A673 (cell line): ENCODE measurements around the gene DLGAP1.

ENCODE experiments used
- EZH2 ChIP-seq: fragments of 200-600 bp; sonication (generic); IDR thresholded peaks from 2 replicates; pipeline ENCODE4 v1.6.1; 2017; ENCODE audit warnings: borderline replicate concordance, low read depth, mild to moderate bottlenecking, mixed read lengths, antibody characterized with exemption, low read length; ENCODE audit not compliant: poor library complexity, severe bottlenecking
- TF ChIP-seq, protein P1 (sequence below): fragments of 300-800, 200-600 bp; sonication (generic); conservative IDR thresholded peaks from 2 replicates; pipeline ENCODE4 v1.5.1; 2017; ENCODE audit warnings: low read depth, mild to moderate bottlenecking, antibody characterized with exemption, low read length, moderate library complexity, mixed read lengths

DNA sequence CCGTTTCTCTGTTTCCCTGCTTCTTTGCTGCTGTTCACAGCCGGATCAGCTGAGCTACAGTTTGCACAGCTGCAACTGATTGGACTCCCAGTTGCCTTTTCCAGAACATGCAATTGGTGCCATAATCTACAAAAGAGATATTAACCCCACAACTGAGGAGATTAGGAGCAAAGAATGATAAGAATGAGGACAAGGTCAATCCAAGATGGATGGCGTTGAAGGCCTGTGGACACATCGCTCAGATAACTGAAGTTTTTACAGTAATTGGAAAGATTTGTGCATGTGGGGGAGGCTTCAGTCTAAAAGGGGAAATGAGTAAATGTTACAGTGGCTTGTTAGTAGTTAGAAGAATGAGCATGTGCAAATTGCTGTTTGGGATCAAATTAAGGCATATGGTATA is 741.9 kb downstream of the DLGAP1 start:
- TF ChIP-seq, protein P1, sequence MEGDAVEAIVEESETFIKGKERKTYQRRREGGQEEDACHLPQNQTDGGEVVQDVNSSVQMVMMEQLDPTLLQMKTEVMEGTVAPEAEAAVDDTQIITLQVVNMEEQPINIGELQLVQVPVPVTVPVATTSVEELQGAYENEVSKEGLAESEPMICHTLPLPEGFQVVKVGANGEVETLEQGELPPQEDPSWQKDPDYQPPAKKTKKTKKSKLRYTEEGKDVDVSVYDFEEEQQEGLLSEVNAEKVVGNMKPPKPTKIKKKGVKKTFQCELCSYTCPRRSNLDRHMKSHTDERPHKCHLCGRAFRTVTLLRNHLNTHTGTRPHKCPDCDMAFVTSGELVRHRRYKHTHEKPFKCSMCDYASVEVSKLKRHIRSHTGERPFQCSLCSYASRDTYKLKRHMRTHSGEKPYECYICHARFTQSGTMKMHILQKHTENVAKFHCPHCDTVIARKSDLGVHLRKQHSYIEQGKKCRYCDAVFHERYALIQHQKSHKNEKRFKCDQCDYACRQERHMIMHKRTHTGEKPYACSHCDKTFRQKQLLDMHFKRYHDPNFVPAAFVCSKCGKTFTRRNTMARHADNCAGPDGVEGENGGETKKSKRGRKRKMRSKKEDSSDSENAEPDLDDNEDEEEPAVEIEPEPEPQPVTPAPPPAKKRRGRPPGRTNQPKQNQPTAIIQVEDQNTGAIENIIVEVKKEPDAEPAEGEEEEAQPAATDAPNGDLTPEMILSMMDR = no peak
- TF ChIP-seq EZH2 = no peak
